H9 (cell line): ENCODE results near the gene CHMP4A. TPM values are rescaled to one million over a fixed set of nuclear protein-coding genes. Genes with fewer than 3 reads are reported as not detected.
A peak's percentile ranks its signal among the peaks of the same experiment; 100 is the strongest.

Experiments used
- DNase-seq: peaks from one replicate; pipeline ENCODE4 v3.0.0-alpha.2; 2017
- H2AFZ ChIP-seq: one replicate; pipeline ENCODE4 v1.6.1; 2013; ENCODE audit warnings: mild to moderate bottlenecking, low read length, control low read depth, moderate library complexity
- H2AK5ac ChIP-seq: 2 replicates; pipeline ENCODE4 v1.6.1; 2013; ENCODE audit warnings: low read length, control low read depth, mixed read lengths; ENCODE audit not compliant: insufficient read length
- H2BK120ac ChIP-seq: one replicate; pipeline ENCODE4 v1.6.1; 2013; ENCODE audit warnings: low read depth, mild to moderate bottlenecking, low read length, control low read depth, inconsistent platforms; ENCODE audit not compliant: poor library complexity, severe bottlenecking
- H2BK12ac ChIP-seq: 2 replicates; pipeline ENCODE4 v1.6.1; 2013; ENCODE audit warnings: low read length, control low read depth, mixed read lengths, low read depth; ENCODE audit not compliant: insufficient read length
- H2BK15ac ChIP-seq: 2 replicates; pipeline ENCODE4 v1.6.1; 2013; ENCODE audit warnings: low read depth, low read length, control low read depth
- H2BK20ac ChIP-seq: one replicate; pipeline ENCODE4 v1.6.1; 2013; ENCODE audit warnings: low read depth, mild to moderate bottlenecking, low read length, control low read depth, inconsistent platforms; ENCODE audit not compliant: poor library complexity, severe bottlenecking
- H2BK5ac ChIP-seq: 2 replicates; pipeline ENCODE4 v1.6.1; 2013; ENCODE audit warnings: low read length, control low read depth, mixed read lengths; ENCODE audit not compliant: insufficient read length
- H3K14ac ChIP-seq: 2 replicates; pipeline ENCODE4 v1.6.1; 2013; ENCODE audit warnings: low read length, control low read depth; ENCODE audit not compliant: insufficient read depth
- H3K18ac ChIP-seq: 2 replicates; pipeline ENCODE4 v1.6.1; 2013; ENCODE audit warnings: low read depth, mild to moderate bottlenecking, mixed read lengths, low read length, control low read depth; ENCODE audit not compliant: insufficient read length
- H3K23ac ChIP-seq: 2 replicates; pipeline ENCODE4 v1.6.1; 2013; ENCODE audit warnings: low read length, control low read depth, mixed read lengths, low read depth; ENCODE audit not compliant: insufficient read length
- H3K23me2 ChIP-seq: 2 replicates; pipeline ENCODE4 v1.6.1; 2013; ENCODE audit warnings: low read depth, mild to moderate bottlenecking, mixed read lengths, low read length, control low read depth; ENCODE audit not compliant: insufficient read length, poor library complexity, severe bottlenecking
- H3K27ac ChIP-seq: 2 replicates; pipeline ENCODE4 v1.5.1; 2013; ENCODE audit warnings: low read length, control low read depth, mixed read lengths, low read depth; ENCODE audit not compliant: insufficient read length
- H3K27me3 ChIP-seq: 2 replicates; pipeline ENCODE4 v1.6.1; 2013; ENCODE audit warnings: low read length, control low read depth, inconsistent platforms; ENCODE audit not compliant: insufficient read depth
- H3K4ac ChIP-seq: 2 replicates; pipeline ENCODE4 v1.6.1; 2013; ENCODE audit warnings: low read depth, mild to moderate bottlenecking, control low read depth, inconsistent platforms, low read length, moderate library complexity
- H3K4me1 ChIP-seq: 2 replicates; pipeline ENCODE4 v1.6.1; 2013; ENCODE audit warnings: low read length, control low read depth, inconsistent platforms; ENCODE audit not compliant: insufficient read depth
- H3K4me2 ChIP-seq: 2 replicates; pipeline ENCODE4 v1.6.1; 2013; ENCODE audit warnings: low read length, control low read depth, mixed read lengths; ENCODE audit not compliant: insufficient read length, insufficient read depth
- H3K56ac ChIP-seq: 2 replicates; pipeline ENCODE4 v1.6.1; 2013; ENCODE audit warnings: low read depth, mild to moderate bottlenecking, mixed read lengths, low read length, control low read depth; ENCODE audit not compliant: insufficient read length
- H3K79me1 ChIP-seq: 2 replicates; pipeline ENCODE4 v1.6.1; 2013; ENCODE audit warnings: low read depth, mild to moderate bottlenecking, moderate library complexity, low read length, control low read depth, inconsistent platforms; ENCODE audit not compliant: insufficient read depth, poor library complexity, severe bottlenecking
- H3K79me2 ChIP-seq: 2 replicates; pipeline ENCODE4 v1.6.1; 2013; ENCODE audit warnings: low read length, control low read depth, inconsistent platforms; ENCODE audit not compliant: insufficient read depth
- H3K9ac ChIP-seq: 2 replicates; pipeline ENCODE4 v1.6.1; 2013; ENCODE audit warnings: low read length, control low read depth, mixed read lengths; ENCODE audit not compliant: insufficient read length; ENCODE audit errors: extremely low read depth
- H3K9me3 ChIP-seq: one replicate; pipeline ENCODE4 v1.6.1; 2013; ENCODE audit warnings: low read depth, low read length, inconsistent platforms; ENCODE audit not compliant: control insufficient read depth
- H3T11ph ChIP-seq: one replicate; pipeline ENCODE4 v1.6.1; 2013; ENCODE audit warnings: mild to moderate bottlenecking, low read length, control low read depth, inconsistent platforms
- H4K20me1 ChIP-seq: one replicate; pipeline ENCODE4 v1.6.1; 2013; ENCODE audit not compliant: control insufficient read depth, insufficient read length, insufficient read depth
- H4K5ac ChIP-seq: 2 replicates; pipeline ENCODE4 v1.6.1; 2013; ENCODE audit warnings: low read depth, mild to moderate bottlenecking, mixed read lengths, low read length, control low read depth; ENCODE audit not compliant: insufficient read length
- H4K8ac ChIP-seq: replicated peaks from 2 replicates; pipeline ENCODE4 v1.6.1; 2013; ENCODE audit warnings: low read length, control low read depth, mixed read lengths, low read depth; ENCODE audit not compliant: insufficient read length
- H4K91ac ChIP-seq: 2 replicates; pipeline ENCODE4 v1.6.1; 2013; ENCODE audit warnings: low read depth, mild to moderate bottlenecking, moderate library complexity, mixed read lengths, low read length, control low read depth; ENCODE audit not compliant: insufficient read length
- H3K27ac Mint-ChIP-seq, 3 experiments: 2 replicates in 2 of 3; 3 replicates in 1 of 3; pipeline ENCODE4 v1.8.0; 2020 to 2021; ENCODE audit warnings: mixed read lengths in 3 of 3, mild to moderate bottlenecking in 1 of 3, moderate library complexity in 1 of 3
- H3K27me3 Mint-ChIP-seq: 2 replicates; pipeline ENCODE4 v1.8.0; 2021; ENCODE audit warnings: low read depth, mild to moderate bottlenecking, moderate library complexity, mixed read lengths
- H3K36me3 Mint-ChIP-seq, 3 experiments: 2 replicates in 2 of 3; 3 replicates in 1 of 3; pipeline ENCODE4 v1.8.0; 2020 to 2021; ENCODE audit warnings: low read depth in 3 of 3, mixed read lengths in 3 of 3; ENCODE audit not compliant: insufficient read depth in 1 of 3
- H3K4me1 Mint-ChIP-seq, 2 experiments: 2 replicates each; pipeline ENCODE4 v1.8.0; 2020; ENCODE audit warnings: mixed read lengths in 2 of 2
- H3K4me3 Mint-ChIP-seq, 2 experiments: 2 replicates in 1 of 2; 3 replicates in 1 of 2; pipeline ENCODE4 v1.8.0; 2020 to 2021; ENCODE audit warnings: mild to moderate bottlenecking in 2 of 2, mixed read lengths in 2 of 2, moderate library complexity in 1 of 2
- H3K9me3 Mint-ChIP-seq, 2 experiments: 2 replicates in 1 of 2; 3 replicates in 1 of 2; pipeline ENCODE4 v1.8.0; 2020; ENCODE audit warnings: mild to moderate bottlenecking in 2 of 2, mixed read lengths in 2 of 2, moderate library complexity in 1 of 2
- WGBS: extraction: QIAGEN DNeasy Blood & Tissue Kit; methylation state at CpG from one replicate; pipeline ENCODE4 v1.1.7; 2013; ENCODE audit warnings: missing lambda C conversion rate, low lambda C conversion rate, mixed read lengths; ENCODE audit not compliant: insufficient read length; ENCODE audit errors: extremely low coverage; 5-methylcytosine and 5-hydroxymethylcytosine counted together
- total RNA-seq: library from RNA; stranded (reverse); gene quantifications from 2 replicates; pipeline ENCODE4 v1.2.1, GENCODE V29; 2021
- TF ChIP-seq, protein P1 (sequence below): fragments of 200-600 bp; sonication (generic); conservative IDR thresholded peaks from 3 replicates; pipeline ENCODE4 v1.8.0; 2021; ENCODE audit warnings: antibody characterized with exemption, mild to moderate bottlenecking

CHMP4A gene
- total RNA-seq, 1 experiment from 2014 or later, result 46.2 TPM

DNA sequence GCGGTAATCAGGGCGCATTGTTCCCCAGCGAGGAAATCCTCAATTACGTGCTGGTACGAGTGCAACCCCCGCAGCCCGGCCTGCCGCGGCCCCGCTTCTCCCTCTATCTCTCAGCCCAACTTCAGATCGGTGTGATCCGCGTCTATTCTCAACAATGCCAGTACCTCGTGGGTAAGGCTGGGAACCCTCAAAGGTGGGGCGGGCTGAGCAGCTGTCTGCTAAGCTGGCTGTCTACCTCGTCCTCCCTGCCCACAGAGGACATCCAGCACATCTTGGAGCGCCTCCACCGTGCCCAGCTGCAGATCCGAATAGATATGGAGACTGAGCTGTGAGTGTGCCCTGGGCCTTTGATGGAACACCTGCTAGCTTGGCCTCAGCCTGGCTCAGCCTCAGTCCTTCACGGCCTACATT is 40.4 kb downstream of the CHMP4A start:
- Histone ChIP-seq H3K23me2 (peaks cover 10% of the 10 kb centered on the region), H3K14ac (no peak overlapping the region), H3K27ac (no peak overlapping the region), H3K79me2 (no peaks in the 10 kb centered on the region), H4K5ac (no peak overlapping the region), H3K4ac (no peak overlapping the region), H2BK120ac (no peak overlapping the region), H2BK5ac (no peak overlapping the region), H2AK5ac (no peak overlapping the region), H4K91ac (no peak overlapping the region), H2AFZ (no peak overlapping the region), H4K20me1 (no peaks in the 10 kb centered on the region), H3K4me2 (no peak overlapping the region), H3K79me1 (no peaks in the 10 kb centered on the region), H3T11ph (no peak overlapping the region), H2BK20ac (no peak overlapping the region), H3K56ac (no peak overlapping the region), H2BK15ac (no peak overlapping the region), H4K8ac (no peak overlapping the region), H3K4me1 (no peaks in the 10 kb centered on the region), H3K9ac (no peak overlapping the region), H3K18ac (no peak overlapping the region), H3K27me3 (no peaks in the 10 kb centered on the region), H3K23ac (no peak overlapping the region), H2BK12ac (no peak overlapping the region), H3K9me3 (no peaks in the 10 kb centered on the region)
- H3K27ac Mint-ChIP-seq, result no peak overlapping the region
- DNase-seq, result no peak
- peaks cover 5 to 13% of the 10 kb centered on the region in 2 experiments; a peak in 3 of 4 replicates for H3K4me1 Mint-ChIP-seq
- TF ChIP-seq, protein P1, sequence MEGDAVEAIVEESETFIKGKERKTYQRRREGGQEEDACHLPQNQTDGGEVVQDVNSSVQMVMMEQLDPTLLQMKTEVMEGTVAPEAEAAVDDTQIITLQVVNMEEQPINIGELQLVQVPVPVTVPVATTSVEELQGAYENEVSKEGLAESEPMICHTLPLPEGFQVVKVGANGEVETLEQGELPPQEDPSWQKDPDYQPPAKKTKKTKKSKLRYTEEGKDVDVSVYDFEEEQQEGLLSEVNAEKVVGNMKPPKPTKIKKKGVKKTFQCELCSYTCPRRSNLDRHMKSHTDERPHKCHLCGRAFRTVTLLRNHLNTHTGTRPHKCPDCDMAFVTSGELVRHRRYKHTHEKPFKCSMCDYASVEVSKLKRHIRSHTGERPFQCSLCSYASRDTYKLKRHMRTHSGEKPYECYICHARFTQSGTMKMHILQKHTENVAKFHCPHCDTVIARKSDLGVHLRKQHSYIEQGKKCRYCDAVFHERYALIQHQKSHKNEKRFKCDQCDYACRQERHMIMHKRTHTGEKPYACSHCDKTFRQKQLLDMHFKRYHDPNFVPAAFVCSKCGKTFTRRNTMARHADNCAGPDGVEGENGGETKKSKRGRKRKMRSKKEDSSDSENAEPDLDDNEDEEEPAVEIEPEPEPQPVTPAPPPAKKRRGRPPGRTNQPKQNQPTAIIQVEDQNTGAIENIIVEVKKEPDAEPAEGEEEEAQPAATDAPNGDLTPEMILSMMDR, result no peak
- peak overlapping the region; percentile 69 to 75; a peak in 4 of 5 replicates for H3K4me3 Mint-ChIP-seq
- no CpG with 5 or more reads among the region's 20 CpGs for WGBS
- H3K27me3 Mint-ChIP-seq, result no peaks in the 10 kb centered on the region; the same call in 1 of the 2 replicates
- H3K9me3 Mint-ChIP-seq, result no peaks in the 10 kb centered on the region; a peak in 1 of 5 replicates
- peaks cover 7 to 25% (median 23%) of the 10 kb centered on the region in 3 experiments; a peak in 6 of 7 replicates for H3K36me3 Mint-ChIP-seq
